ENCODE measurements around the gene GPATCH8. TPM values are rescaled to one million over a fixed set of nuclear protein-coding genes. Genes with fewer than 3 reads are reported as not detected.

Gene GPATCH8
- polyA plus RNA-seq, 1 of the 3 experiments (the other 2 are of a cell fraction): 12.7 TPM

DNA sequence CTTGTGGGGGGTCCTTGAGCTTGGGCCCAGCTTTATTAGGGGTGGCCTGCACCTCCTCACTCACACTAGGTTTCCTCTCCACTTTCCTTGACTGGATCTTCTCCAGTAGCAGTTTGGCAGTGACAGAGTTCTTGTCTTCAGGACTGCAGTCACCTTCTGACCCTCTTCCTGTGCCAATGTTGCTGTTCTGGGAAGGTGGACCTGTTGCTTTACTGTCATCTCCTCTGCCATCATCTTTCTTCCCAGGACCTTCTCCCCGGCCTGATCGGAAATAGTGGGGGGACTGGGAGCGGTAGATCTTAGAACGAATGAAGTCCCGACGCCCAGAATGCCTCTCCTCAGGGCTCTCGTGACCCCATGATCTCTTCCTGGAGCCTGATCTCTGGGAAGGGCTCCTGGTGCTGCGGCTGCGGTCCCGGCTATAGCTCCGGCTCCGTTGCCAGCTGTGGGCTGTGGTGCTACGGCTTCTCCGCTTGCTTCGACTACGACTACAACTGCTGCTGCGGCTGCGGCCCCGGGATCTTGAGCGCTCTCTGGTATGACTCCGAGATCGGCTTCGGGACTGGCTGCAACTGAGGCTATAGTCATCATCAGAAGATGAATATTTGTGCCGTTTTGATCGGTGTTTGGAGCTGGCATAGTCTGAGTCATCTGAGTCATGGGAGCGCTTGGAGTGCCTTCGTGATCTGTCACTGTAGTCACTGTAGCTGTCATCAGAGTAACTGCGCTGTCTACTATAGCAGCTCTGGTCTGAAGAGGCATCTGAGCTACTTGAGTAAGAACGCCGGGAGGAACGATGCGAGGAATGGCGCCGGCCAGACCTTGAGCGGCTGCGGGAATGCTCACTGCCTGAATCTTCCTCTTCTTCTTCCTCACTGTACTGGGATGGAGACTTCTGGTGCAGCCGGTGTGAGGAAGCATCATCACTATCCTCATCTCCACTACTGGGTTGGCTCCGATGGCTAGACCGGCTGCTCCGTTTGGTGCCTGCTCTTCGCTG is 104.2 kb downstream of the GPATCH8 start (continued):
- TF ChIP-seq, protein P1, sequence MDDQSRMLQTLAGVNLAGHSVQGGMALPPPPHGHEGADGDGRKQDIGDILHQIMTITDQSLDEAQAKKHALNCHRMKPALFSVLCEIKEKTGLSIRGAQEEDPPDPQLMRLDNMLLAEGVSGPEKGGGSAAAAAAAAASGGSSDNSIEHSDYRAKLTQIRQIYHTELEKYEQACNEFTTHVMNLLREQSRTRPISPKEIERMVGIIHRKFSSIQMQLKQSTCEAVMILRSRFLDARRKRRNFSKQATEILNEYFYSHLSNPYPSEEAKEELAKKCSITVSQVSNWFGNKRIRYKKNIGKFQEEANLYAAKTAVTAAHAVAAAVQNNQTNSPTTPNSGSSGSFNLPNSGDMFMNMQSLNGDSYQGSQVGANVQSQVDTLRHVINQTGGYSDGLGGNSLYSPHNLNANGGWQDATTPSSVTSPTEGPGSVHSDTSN (IDR thresholded peaks at IDR 0.05): no peak
- no peak for TF ChIP-seq NFIC (IDR thresholded peaks at IDR 0.05; ENCODE audit: borderline replicate concordance)

DNA sequence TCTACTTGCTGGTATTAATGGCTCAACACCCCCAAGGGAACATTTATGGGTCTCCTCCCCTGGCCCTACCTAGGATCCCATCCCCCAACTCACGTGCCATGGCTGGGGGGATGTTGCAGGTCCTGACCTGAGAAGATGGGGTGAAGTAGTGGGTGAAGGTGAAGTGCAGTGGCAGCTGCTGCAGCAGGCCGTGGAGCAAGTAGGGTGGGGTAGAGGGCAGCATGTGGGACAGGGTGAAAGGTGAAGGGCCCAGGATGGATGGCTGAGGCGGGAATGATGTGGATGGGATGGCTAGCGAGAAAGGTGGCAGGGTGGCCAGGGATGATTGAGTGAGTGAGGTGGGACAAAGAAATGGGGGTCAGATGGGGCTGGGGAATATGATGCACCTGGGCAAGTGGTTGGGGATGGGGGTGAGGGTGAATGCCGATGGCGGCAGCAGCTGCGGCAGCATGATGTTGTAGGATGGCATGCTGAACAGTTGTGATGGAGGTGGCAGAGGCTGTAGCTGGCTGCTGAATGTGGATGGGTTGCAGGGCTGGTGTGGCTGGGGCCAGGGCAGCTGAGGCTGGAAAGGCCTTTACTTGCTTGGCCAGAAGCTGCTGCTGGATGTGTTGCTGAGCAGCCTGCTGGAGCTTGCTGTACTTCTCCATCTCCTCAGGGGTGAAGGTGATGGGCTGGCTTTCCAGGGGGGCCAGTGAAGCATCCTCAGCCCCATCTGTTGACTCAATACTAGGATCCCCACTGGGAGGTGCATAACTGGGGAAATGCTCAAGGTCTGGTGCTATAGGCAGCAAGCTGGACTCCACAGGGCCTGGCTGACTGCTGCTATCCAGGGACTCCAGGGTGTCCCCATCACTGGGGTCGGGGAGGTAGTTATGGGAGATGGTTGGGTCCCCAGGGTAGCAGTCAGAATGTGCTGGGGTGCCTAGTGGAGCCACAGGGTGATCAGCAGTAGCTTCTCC is 105.4 kb downstream of the GPATCH8 start:
- CTCF ChIA-PET: interaction anchor here (0.6 to 1.4 kb wide), 5 partner anchors 12 to 135 kb away, joined by 3 to 5 read pairs (median 3); partner anchors contain the start of gene FAM171A2
- DNase-seq: no peak
- no peaks in the 10 kb centered on the region for H3K4me1 ChIP-seq (ENCODE audit: control insufficient read depth in 1 of 2, insufficient read depth in 2 of 2, low read depth in 1 of 2, low read length in 1 of 2)

More for the DNA sequence above, 105.4 kb downstream of the GPATCH8 start:
- TF ChIP-seq, protein P2, sequence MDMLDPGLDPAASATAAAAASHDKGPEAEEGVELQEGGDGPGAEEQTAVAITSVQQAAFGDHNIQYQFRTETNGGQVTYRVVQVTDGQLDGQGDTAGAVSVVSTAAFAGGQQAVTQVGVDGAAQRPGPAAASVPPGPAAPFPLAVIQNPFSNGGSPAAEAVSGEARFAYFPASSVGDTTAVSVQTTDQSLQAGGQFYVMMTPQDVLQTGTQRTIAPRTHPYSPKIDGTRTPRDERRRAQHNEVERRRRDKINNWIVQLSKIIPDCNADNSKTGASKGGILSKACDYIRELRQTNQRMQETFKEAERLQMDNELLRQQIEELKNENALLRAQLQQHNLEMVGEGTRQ (IDR thresholded peaks at IDR 0.05; ENCODE audit: borderline replicate concordance, low read depth, low read length): no peak
- TF ChIP-seq, protein P3, sequence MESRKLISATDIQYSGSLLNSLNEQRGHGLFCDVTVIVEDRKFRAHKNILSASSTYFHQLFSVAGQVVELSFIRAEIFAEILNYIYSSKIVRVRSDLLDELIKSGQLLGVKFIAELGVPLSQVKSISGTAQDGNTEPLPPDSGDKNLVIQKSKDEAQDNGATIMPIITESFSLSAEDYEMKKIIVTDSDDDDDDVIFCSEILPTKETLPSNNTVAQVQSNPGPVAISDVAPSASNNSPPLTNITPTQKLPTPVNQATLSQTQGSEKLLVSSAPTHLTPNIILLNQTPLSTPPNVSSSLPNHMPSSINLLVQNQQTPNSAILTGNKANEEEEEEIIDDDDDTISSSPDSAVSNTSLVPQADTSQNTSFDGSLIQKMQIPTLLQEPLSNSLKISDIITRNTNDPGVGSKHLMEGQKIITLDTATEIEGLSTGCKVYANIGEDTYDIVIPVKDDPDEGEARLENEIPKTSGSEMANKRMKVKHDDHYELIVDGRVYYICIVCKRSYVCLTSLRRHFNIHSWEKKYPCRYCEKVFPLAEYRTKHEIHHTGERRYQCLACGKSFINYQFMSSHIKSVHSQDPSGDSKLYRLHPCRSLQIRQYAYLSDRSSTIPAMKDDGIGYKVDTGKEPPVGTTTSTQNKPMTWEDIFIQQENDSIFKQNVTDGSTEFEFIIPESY (IDR thresholded peaks at IDR 0.05; ENCODE audit: borderline replicate concordance, low read depth): no peak
- TF ChIP-seq, protein P4, sequence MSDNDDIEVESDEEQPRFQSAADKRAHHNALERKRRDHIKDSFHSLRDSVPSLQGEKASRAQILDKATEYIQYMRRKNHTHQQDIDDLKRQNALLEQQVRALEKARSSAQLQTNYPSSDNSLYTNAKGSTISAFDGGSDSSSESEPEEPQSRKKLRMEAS (IDR thresholded peaks at IDR 0.05; ENCODE audit: low read depth): no peak
- TF ChIP-seq RFX5 (IDR thresholded peaks at IDR 0.05; ENCODE audit: low read length): no peak
- no peak for TF ChIP-seq FOXJ3 (CRISPR knock-in tag; IDR thresholded peaks at IDR 0.05)
- no peak for TF ChIP-seq SIN3A (IDR thresholded peaks at IDR 0.05; ENCODE audit: borderline replicate concordance, low read depth, low read length)
- no peak for TF ChIP-seq ELF1 (IDR thresholded peaks at IDR 0.05)
- no peak for TF ChIP-seq FOSL2 (IDR thresholded peaks at IDR 0.05; ENCODE audit: borderline replicate concordance, low read depth)
- no peak for TF ChIP-seq NFIC (IDR thresholded peaks at IDR 0.05; ENCODE audit: borderline replicate concordance)
- no peak for TF ChIP-seq RXRA (IDR thresholded peaks at IDR 0.05; ENCODE audit: borderline replicate concordance, low read depth)
- Histone ChIP-seq H4K20me1 (ENCODE audit: insufficient read depth) (no peaks in the 10 kb centered on the region), H3K4me2 (no peak overlapping the region), H3K27ac (ENCODE audit: low read depth in 2 of 2, low read length in 1 of 2) (no peak overlapping the region), H3F3A (replicated peaks; ENCODE audit: insufficient read depth) (peaks cover 3% of the 10 kb centered on the region), H2AFZ (ENCODE audit: low read depth) (no peak overlapping the region), H3K79me2 (ENCODE audit: insufficient read depth) (no peaks in the 10 kb centered on the region), H3K36me3 (replicated peaks in 1 of 2; ENCODE audit: control insufficient read depth in 1 of 2, insufficient read depth in 2 of 2, low read length in 1 of 2) (peaks cover 33 to 54% of the 10 kb centered on the region in 2 experiments), H3K9ac (no peak overlapping the region), H3K27me3 (ENCODE audit: insufficient read depth) (no peaks in the 10 kb centered on the region), H3K4me3 (ENCODE audit: low read depth in 2 of 2, low read length in 1 of 2) (no peak overlapping the region), H3K9me2 (no peaks in the 10 kb centered on the region), H3K9me3 (no peaks in the 10 kb centered on the region)
- POLR2A ChIA-PET: interaction anchor here (0.9 kb wide), 1 partner anchor 12 kb away, joined by 4 read pairs; no protein-coding TSS in a partner anchor
- 95% methylated on average over 7 of the region's 8 CpGs for WGBS (ENCODE audit: low lambda C conversion rate)
